ENCODE data around the gene GTF2A1. TPM values are rescaled to one million over a fixed set of nuclear protein-coding genes. Genes with fewer than 3 reads are reported as not detected.
A peak's percentile ranks its signal among the peaks of the same experiment; 100 is the strongest.

GTF2A1 gene
- total RNA-seq, 1 experiment from 2014 or later = 49.0 TPM

DNA sequence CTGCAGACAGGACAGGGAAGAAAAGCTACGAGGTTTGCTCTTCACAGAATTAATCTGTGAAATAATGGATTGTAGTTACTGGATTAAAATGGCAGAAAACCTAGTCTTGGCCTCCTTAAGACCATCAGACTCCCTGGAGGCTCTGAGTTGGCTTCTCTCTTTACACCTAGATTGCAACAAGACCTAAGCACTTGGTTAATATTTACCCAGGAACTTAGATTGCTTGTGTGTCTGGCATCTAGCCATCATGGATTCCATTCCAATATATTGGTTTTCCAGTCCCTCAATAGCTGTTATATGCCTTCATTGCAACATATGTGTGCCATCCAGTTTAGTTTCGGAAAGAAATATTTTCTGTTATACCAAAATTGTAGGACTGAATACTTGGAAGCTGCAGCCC lies 1.9 kb upstream of the GTF2A1 start (continued):
- no peak for TF ChIP-seq AR (CRISPR knock-in tag; IDR thresholded peaks at IDR 0.05)
- no peak for TF ChIP-seq ARID4B (CRISPR knock-in tag; IDR thresholded peaks at IDR 0.05; ENCODE audit: borderline replicate concordance)
- TF ChIP-seq JAZF1 (CRISPR knock-in tag; IDR thresholded peaks at IDR 0.05) = no peak
- TF ChIP-seq ZNF121 (CRISPR knock-in tag; IDR thresholded peaks at IDR 0.05) = no peak
- no peak for TF ChIP-seq FOXP1 (CRISPR knock-in tag; IDR thresholded peaks at IDR 0.05; ENCODE audit: borderline replicate concordance)

DNA sequence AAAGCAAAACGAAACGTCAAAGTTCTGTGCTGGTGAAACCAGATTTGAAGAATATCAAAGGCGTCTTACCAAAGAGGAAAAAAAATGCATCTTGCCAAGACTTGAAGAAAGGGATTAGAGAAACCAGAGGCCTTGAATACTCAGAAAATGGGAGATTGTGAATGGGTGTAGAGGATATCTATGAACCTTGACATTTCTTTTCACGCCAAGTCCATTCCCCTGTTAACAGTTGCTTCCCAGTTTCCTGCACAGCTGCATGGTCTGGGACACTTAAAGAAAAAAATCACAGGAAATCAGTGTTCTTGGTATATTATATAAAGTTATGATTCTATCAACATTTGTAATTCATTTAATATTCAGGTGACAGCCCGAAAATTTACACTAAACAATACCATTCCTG lies 1.4 kb upstream of the GTF2A1 start:
- DNase-seq (ENCODE audit: low spot score) (no peak), ATAC-seq (no peak)
- Mint-ChIP-seq H3K9me3 (no peaks in the 10 kb centered on the region), H3K4me1 (peaks cover 26% of the 10 kb centered on the region), H3K27ac (peak overlapping the region; percentile 99), H3K27me3 (ENCODE audit: low read depth) (peaks cover 4% of the 10 kb centered on the region; the same call in 1 of the 2 replicates), H3K36me3 (peaks cover 3% of the 10 kb centered on the region), H3K4me3 (peak overlapping the region; percentile 95)
- TF ChIP-seq, protein P1, sequence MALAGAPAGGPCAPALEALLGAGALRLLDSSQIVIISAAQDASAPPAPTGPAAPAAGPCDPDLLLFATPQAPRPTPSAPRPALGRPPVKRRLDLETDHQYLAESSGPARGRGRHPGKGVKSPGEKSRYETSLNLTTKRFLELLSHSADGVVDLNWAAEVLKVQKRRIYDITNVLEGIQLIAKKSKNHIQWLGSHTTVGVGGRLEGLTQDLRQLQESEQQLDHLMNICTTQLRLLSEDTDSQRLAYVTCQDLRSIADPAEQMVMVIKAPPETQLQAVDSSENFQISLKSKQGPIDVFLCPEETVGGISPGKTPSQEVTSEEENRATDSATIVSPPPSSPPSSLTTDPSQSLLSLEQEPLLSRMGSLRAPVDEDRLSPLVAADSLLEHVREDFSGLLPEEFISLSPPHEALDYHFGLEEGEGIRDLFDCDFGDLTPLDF (CRISPR knock-in tag; IDR thresholded peaks at IDR 0.05) = no peak
- TF ChIP-seq NR3C1 (CRISPR knock-in tag; conservative IDR thresholded peaks at IDR 0.05; ENCODE audit: low read depth) = no peak
- TF ChIP-seq, protein P2, sequence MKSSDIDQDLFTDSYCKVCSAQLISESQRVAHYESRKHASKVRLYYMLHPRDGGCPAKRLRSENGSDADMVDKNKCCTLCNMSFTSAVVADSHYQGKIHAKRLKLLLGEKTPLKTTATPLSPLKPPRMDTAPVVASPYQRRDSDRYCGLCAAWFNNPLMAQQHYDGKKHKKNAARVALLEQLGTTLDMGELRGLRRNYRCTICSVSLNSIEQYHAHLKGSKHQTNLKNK (CRISPR knock-in tag; IDR thresholded peaks at IDR 0.05) = no peak
- TF ChIP-seq, protein P3, sequence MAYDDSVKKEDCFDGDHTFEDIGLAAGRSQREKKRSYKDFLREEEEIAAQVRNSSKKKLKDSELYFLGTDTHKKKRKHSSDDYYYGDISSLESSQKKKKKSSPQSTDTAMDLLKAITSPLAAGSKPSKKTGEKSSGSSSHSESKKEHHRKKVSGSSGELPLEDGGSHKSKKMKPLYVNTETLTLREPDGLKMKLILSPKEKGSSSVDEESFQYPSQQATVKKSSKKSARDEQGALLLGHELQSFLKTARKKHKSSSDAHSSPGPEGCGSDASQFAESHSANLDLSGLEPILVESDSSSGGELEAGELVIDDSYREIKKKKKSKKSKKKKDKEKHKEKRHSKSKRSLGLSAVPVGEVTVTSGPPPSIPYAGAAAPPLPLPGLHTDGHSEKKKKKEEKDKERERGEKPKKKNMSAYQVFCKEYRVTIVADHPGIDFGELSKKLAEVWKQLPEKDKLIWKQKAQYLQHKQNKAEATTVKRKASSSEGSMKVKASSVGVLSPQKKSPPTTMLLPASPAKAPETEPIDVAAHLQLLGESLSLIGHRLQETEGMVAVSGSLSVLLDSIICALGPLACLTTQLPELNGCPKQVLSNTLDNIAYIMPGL (CRISPR knock-in tag; IDR thresholded peaks at IDR 0.05) = no peak
- CTCF ChIA-PET = no interaction called here
- POLR2A ChIA-PET = no interaction called here

GRCh38 chr14:81221579-81222102 lies 882 bp upstream of the GTF2A1 start:
- ATAC-seq (no peak), DNase-seq (ENCODE audit: low spot score) (no peak)
- Mint-ChIP-seq H3K4me3 (peak overlapping the region; percentile 95), H3K27ac (peak overlapping the region; percentile 99), H3K36me3 (peaks cover 6% of the 10 kb centered on the region), H3K9me3 (no peaks in the 10 kb centered on the region), H3K27me3 (ENCODE audit: low read depth) (peaks cover 4% of the 10 kb centered on the region; the same call in 1 of the 2 replicates), H3K4me1 (peaks cover 31% of the 10 kb centered on the region)
- ChIA-PET CTCF (interaction anchor here (0.8 to 0.9 kb wide), 2 partner anchors 231 to 312 kb away, joined by 3 read pairs; partner anchors contain the start of gene SEL1L), POLR2A (interaction anchor here (1.0 to 1.8 kb wide), 9 partner anchors 30 to 312 kb away, joined by 3 to 18 read pairs (median 5); partner anchors contain the start of genes SEL1L and TSHR)
- TF ChIP-seq, protein P4, sequence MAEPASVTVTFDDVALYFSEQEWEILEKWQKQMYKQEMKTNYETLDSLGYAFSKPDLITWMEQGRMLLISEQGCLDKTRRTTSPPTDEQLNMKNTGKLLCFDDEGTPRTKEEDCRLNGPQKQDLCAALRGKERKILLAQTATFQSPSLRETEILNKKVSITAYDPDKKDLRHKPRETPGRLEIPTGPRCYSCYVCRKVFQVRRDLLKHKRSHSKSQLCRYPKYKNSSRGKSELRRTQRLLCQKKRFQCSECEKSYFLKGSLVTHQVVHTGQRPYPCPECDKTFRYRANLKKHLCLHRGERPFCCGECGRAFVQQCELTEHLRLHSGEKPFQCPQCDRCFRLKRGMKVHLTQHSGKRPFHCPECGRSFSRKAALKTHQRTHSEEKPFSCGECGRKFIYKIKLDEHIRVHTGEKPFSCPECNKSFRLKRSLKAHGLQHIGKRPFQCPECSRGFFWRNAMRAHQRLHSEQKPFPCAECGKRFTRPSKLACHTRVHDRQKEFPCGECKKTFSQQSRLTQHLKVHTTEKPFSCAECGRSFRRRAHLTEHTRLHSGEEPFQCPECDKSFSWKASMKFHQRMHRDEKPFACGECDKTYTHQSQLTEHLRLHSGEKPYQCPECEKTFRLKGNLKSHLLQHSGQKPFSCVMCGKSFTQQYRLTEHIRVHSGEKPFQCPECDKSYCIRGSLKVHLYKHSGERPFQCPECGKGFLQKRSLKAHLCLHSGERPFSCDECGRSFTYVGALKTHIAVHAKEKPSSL (CRISPR knock-in tag; conservative IDR thresholded peaks at IDR 0.05) = 0 out of 2 replicates have a peak, but pooled peaks have one; percentile 65
- TF ChIP-seq MLX (CRISPR knock-in tag; IDR thresholded peaks at IDR 0.05) = no peak
- TF ChIP-seq TEAD4 (CRISPR knock-in tag; IDR thresholded peaks at IDR 0.05) = 0 out of 2 replicates have a peak, but pooled peaks have one; percentile 10
- TF ChIP-seq FOXP1 (CRISPR knock-in tag; IDR thresholded peaks at IDR 0.05; ENCODE audit: borderline replicate concordance) = no peak
- TF ChIP-seq, protein P1 (CRISPR knock-in tag; IDR thresholded peaks at IDR 0.05) = no peak
- TF ChIP-seq GABPB1 (CRISPR knock-in tag; IDR thresholded peaks at IDR 0.05) = no peak
- peak; percentile 69; the same call in 1 of the 2 replicates for TF ChIP-seq ZNF671 (CRISPR knock-in tag; IDR thresholded peaks at IDR 0.05)
